OCI-LY7 (cell line): ENCODE measurements around the gene TMEM182. TPM values are rescaled to one million over a fixed set of nuclear protein-coding genes. Genes with fewer than 3 reads are reported as not detected.

Experiments
- BruUV-seq: library from RNA; stranded (reverse); fragments of 400-500 nt; replicated peaks from 2 replicates; lab custom pipeline; 2021; lab: Mats Ljungman, UMichigan
- CTCF ChIA-PET: fragments of 300-600 bp; sonication (Branson Sonifier 250); formaldehyde crosslinking; loops from one replicate; lab custom pipeline; 2022; ENCODE audit warnings: antibody characterized with exemption; ENCODE audit not compliant: unreplicated experiment; lab: Charles Lee
- POLR2A ChIA-PET: fragments of 300-600 bp; sonication (Branson Sonifier 250); formaldehyde crosslinking; loops from one replicate; lab custom pipeline; 2022; ENCODE audit warnings: antibody characterized with exemption; lab: Charles Lee
- DNase-seq: peaks from one replicate; pipeline ENCODE4 v3.0.0-alpha.2; 2015; ENCODE audit warnings: low spot score
- H2AFZ ChIP-seq: fragments of 200-600 bp; sonication (generic), shearing (Covaris generic); 2 replicates; pipeline ENCODE4 v1.6.1; 2014; ENCODE audit warnings: mild to moderate bottlenecking, antibody characterized with exemption, low read length, moderate library complexity
- H3K27ac ChIP-seq: fragments of 200-600 bp; sonication (generic); 2 replicates; pipeline ENCODE4 v1.5.1; 2014; ENCODE audit warnings: mixed run types, low read depth, mild to moderate bottlenecking, moderate library complexity, low read length, inconsistent platforms; ENCODE audit not compliant: poor library complexity, severe bottlenecking
- H3K36me3 ChIP-seq: fragments of 200-600 bp; sonication (generic); 2 replicates; pipeline ENCODE4 v1.6.1; 2014; ENCODE audit warnings: mild to moderate bottlenecking, antibody characterized with exemption, low read length, moderate library complexity, mixed read lengths; ENCODE audit not compliant: insufficient read depth
- H3K4me1 ChIP-seq: fragments of 200-600 bp; sonication (generic); 2 replicates; pipeline ENCODE4 v1.5.1; 2014; ENCODE audit warnings: mild to moderate bottlenecking, low read length; ENCODE audit not compliant: insufficient read depth, poor library complexity, severe bottlenecking
- H3K4me2 ChIP-seq: fragments of 200-600 bp; sonication (generic); 2 replicates; pipeline ENCODE4 v1.6.1; 2014; ENCODE audit warnings: mild to moderate bottlenecking, low read length
- H3K4me3 ChIP-seq: fragments of 200-600 bp; sonication (generic); 2 replicates; pipeline ENCODE4 v1.5.1; 2014; ENCODE audit warnings: mild to moderate bottlenecking, low read depth, low read length; ENCODE audit not compliant: poor library complexity, severe bottlenecking
- H3K79me2 ChIP-seq: fragments of 200-600 bp; sonication (generic); 2 replicates; pipeline ENCODE4 v1.6.1; 2016; ENCODE audit warnings: low read depth, mild to moderate bottlenecking, low read length, moderate library complexity, mixed read lengths; ENCODE audit not compliant: insufficient read depth
- H3K9me2 ChIP-seq: fragments of 200-600 bp; sonication (generic); 2 replicates; pipeline ENCODE4 v1.6.1; 2016; ENCODE audit warnings: mild to moderate bottlenecking, low read length, mixed read lengths; ENCODE audit not compliant: insufficient read depth
- H3K9me3 ChIP-seq: fragments of 200-600 bp; sonication (generic); 2 replicates; pipeline ENCODE4 v1.6.1; 2014; ENCODE audit warnings: mild to moderate bottlenecking, mixed run types, low read length, mixed read lengths
- H4K20me1 ChIP-seq: fragments of 200-600 bp; sonication (generic); 2 replicates; pipeline ENCODE4 v1.6.1; 2014; ENCODE audit warnings: mild to moderate bottlenecking, antibody characterized with exemption, low read length, moderate library complexity, mixed read lengths; ENCODE audit not compliant: insufficient read depth
- CTCF ChIP-seq: fragments of 200-600 bp; sonication (generic); conservative IDR thresholded peaks from 2 replicates; pipeline ENCODE4 v1.5.1; 2014; ENCODE audit warnings: mild to moderate bottlenecking, antibody characterized with exemption, low read length, moderate library complexity, mixed read lengths
- EZH2phosphoT487 ChIP-seq: fragments of 200-600 bp; sonication (generic); IDR thresholded peaks from 2 replicates; pipeline ENCODE4 v1.6.1; 2018; ENCODE audit warnings: low read depth, borderline replicate concordance, mild to moderate bottlenecking, mixed run types, antibody characterized with exemption, low read length, moderate library complexity, mixed read lengths
- intact Hi-C: fragments of 100-400 bp; cut with micrococcal nuclease; formaldehyde crosslinking; loops from one replicate; pipeline ENCODE4 v1.10.0; 2022; ENCODE audit not compliant: unreplicated experiment
- total RNA-seq, 2 experiments: library from RNA; depleted of rRNA in 1 of 2; stranded (reverse); fragments of >200 nt in 1 of 2; shearing (Covaris generic) in 1 of 2; gene quantifications; 2 replicates each; pipeline ENCODE4 v1.2.3, GENCODE V29; 2014 to 2022

Gene TMEM182
- total RNA-seq, 2 experiments from 2014 or later: 2.1 to 3.2 TPM

- no peak for DNase-seq
- TF ChIP-seq CTCF: no peak
- no peak for TF ChIP-seq EZH2phosphoT487
- H4K20me1 ChIP-seq: no peaks in the 10 kb centered on the region
- H3K9me2 ChIP-seq: no peaks in the 10 kb centered on the region
- BruUV-seq: no TSS peak
- H3K9me3 ChIP-seq: no peaks in the 10 kb centered on the region
- H3K27ac ChIP-seq: no peak overlapping the region
- intact Hi-C loops: no loop called here
- H3K79me2 ChIP-seq: no peaks in the 10 kb centered on the region
- H2AFZ ChIP-seq: no peak overlapping the region
- H3K4me1 ChIP-seq: no peaks in the 10 kb centered on the region
- H3K36me3 ChIP-seq: no peaks in the 10 kb centered on the region
- CTCF ChIA-PET: no interaction called here
- no peak overlapping the region for H3K4me3 ChIP-seq
- POLR2A ChIA-PET: interaction anchor here (2.0 kb wide), 1 partner anchor 19 kb away, joined by 6 read pairs; a partner anchor contains a TSS
- H3K4me2 ChIP-seq: no peak overlapping the region
Observed at GRCh38 chr2:102755284-102755683, 6.5 kb upstream of the TMEM182 start.

- no peak for DNase-seq
- no peaks in the 10 kb centered on the region for H3K79me2 ChIP-seq
- CTCF ChIA-PET: no interaction called here
- intact Hi-C loops: no loop called here
- H4K20me1 ChIP-seq: no peaks in the 10 kb centered on the region
- no peak overlapping the region for H3K4me2 ChIP-seq
- no peaks in the 10 kb centered on the region for H3K9me2 ChIP-seq
- POLR2A ChIA-PET: interaction anchor here (0.6 kb wide), 1 partner anchor 1480 kb away, joined by 3 read pairs; no protein-coding TSS in a partner anchor
- no peak overlapping the region for H3K4me3 ChIP-seq
- TF ChIP-seq EZH2phosphoT487: no peak
- TF ChIP-seq CTCF: no peak
- H3K36me3 ChIP-seq: no peaks in the 10 kb centered on the region
- H2AFZ ChIP-seq: no peak overlapping the region
- no peaks in the 10 kb centered on the region for H3K9me3 ChIP-seq
- no peak overlapping the region for H3K27ac ChIP-seq
- no peaks in the 10 kb centered on the region for H3K4me1 ChIP-seq
- no TSS peak for BruUV-seq
Observed at GRCh38 chr2:102758439-102758838, 3.4 kb upstream of the TMEM182 start.

GRCh38 chr2:102764083-102764482 is 2.3 kb downstream of the TMEM182 start:
- Histone ChIP-seq H3K79me2 (no peaks in the 10 kb centered on the region), H3K4me3 (no peak overlapping the region), H3K9me3 (no peaks in the 10 kb centered on the region), H2AFZ (no peak overlapping the region), H3K4me2 (no peak overlapping the region), H3K36me3 (no peaks in the 10 kb centered on the region), H3K4me1 (no peaks in the 10 kb centered on the region), H3K27ac (no peak overlapping the region), H4K20me1 (no peaks in the 10 kb centered on the region), H3K9me2 (no peaks in the 10 kb centered on the region)
- intact Hi-C loops: no loop called here
- POLR2A ChIA-PET: interaction anchor here (1.3 kb wide), 1 partner anchor 12 kb away, joined by 4 read pairs; no protein-coding TSS in a partner anchor
- TF ChIP-seq EZH2phosphoT487: no peak
- TF ChIP-seq CTCF: no peak
- CTCF ChIA-PET: no interaction called here
- DNase-seq: no peak
- BruUV-seq: no TSS peak
